Esophagus muscularis mucosa (tissue), 4 donors: ENCODE data around the gene HRCT1. TPM values are rescaled to one million over a fixed set of nuclear protein-coding genes. Genes with fewer than 3 reads are reported as not detected.
"Not testable (repeated sequence)": the region's sequence is repeated elsewhere in the genome, so short reads cannot be mapped to it uniquely, and the experiment has no call there.

Experiments used
- DNase-seq: peaks from one replicate; pipeline ENCODE4 v3.0.0-alpha.2; 2017; ENCODE audit errors: extremely low spot score
- H3K27ac ChIP-seq, 4 donors: fragments of 200-600 bp; sonication (generic); replicated peaks in 1 of 4; 1 replicate in 3 of 4; 2 replicates in 1 of 4; pipeline ENCODE4 v1.5.1; 2016 to 2019; ENCODE audit warnings: mild to moderate bottlenecking in 1 of 4
- H3K27me3 ChIP-seq, 4 donors: fragments of 200-600 bp; sonication (generic); one replicate each; pipeline versions ENCODE4 v1.5.1 to v1.6.0; 2016 to 2019
- H3K36me3 ChIP-seq, 4 donors: fragments of 200-600 bp; sonication (generic); one replicate each; pipeline ENCODE4 v1.5.1; 2016 to 2019
- H3K4me1 ChIP-seq, 4 donors: fragments of 200-600 bp; sonication (generic); one replicate each; pipeline ENCODE4 v1.5.1; 2016 to 2019
- H3K4me3 ChIP-seq, 4 donors: fragments of 200-600 bp; sonication (generic); 1 replicate in 2 of 4; 2 replicates in 2 of 4; pipeline ENCODE4 v1.5.1; 2016 to 2019; ENCODE audit warnings: mild to moderate bottlenecking in 4 of 4, moderate library complexity in 1 of 4
- H3K9me3 ChIP-seq, 4 donors: fragments of 200-600 bp; sonication (generic); 1 replicate in 3 of 4; 2 replicates in 1 of 4; pipeline ENCODE4 v1.5.1; 2016 to 2019
- EP300 ChIP-seq: sonication (generic); formaldehyde crosslinking; IDR thresholded peaks from one replicate; pipeline ENCODE4 v1.6.1; 2017; ENCODE audit warnings: antibody characterized with exemption
- POLR2A ChIP-seq: fragments of 450-650 bp; IDR thresholded peaks from one replicate; pipeline ENCODE4 v1.6.1; 2017; ENCODE audit warnings: antibody characterized with exemption, moderate library complexity, mild to moderate bottlenecking, low read depth
- POLR2AphosphoS5 ChIP-seq, 2 donors: sonication (generic); formaldehyde crosslinking; IDR thresholded peaks; one replicate each; pipeline ENCODE4 v1.6.1; 2017; ENCODE audit warnings: antibody characterized with exemption in 2 of 2
- WGBS: methylation state at CpG from one replicate; pipeline ENCODE4 v1.1.5; 2018; 5-methylcytosine and 5-hydroxymethylcytosine counted together
- intact Hi-C: fragments of 100-400 bp; cut with DNase I; formaldehyde crosslinking; loops from one replicate; pipeline ENCODE4 v1.15.1; 2023
- total RNA-seq, 4 donors: library from RNA; depleted of rRNA; stranded (reverse); fragments of >200 nt; gene quantifications; one replicate each; pipeline versions ENCODE4 v1.1.0 to v1.2.1, GENCODE V29; 2016
- TF ChIP-seq, protein P1 (sequence below), 3 experiments: fragments of 200-600 bp in 2 of 3; fragments of 450-650 bp in 1 of 3; sonication (generic) in 2 of 3; IDR thresholded peaks; one replicate each; pipeline ENCODE4 v1.5.1; 2017 to 2019; ENCODE audit warnings: antibody characterized with exemption in 3 of 3, mild to moderate bottlenecking in 2 of 3, moderate library complexity in 1 of 3

The HRCT1 gene
- total RNA-seq, 4 donors from 2014 or later = 3.7 to 53.0 (median 15.6) TPM

DNA sequence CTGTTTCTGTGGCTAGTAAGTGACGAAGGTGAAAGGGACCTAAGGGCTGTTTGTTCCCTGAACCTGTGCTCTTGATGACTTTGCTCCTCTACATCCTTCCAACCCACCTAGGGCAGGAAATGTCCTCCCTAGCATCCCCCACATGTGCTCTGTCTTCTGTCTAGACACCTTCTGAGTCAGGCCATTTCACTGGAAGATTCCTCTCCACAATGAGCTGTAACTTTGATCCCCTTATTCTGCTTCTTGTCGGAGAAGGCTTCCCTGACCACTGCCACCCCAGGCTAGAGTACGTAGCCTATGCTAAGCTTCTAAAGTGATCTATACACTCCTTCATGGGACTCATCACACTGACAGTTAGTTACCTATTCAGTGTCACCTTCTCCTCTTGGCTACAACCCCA lies 25.0 kb downstream of the HRCT1 start:
- Histone ChIP-seq H3K27me3 (no peaks in the 10 kb centered on the region), H3K27ac (no peak overlapping the region), H3K9me3 (no peaks in the 10 kb centered on the region), H3K4me1 (peaks cover 0 to 8% (median 4%) of the 10 kb centered on the region in 4 donors), H3K4me3 (no peak overlapping the region), H3K36me3 (no peaks in the 10 kb centered on the region)
- TF ChIP-seq EP300 (no peak), POLR2A (no peak), POLR2AphosphoS5 (IDR thresholded peaks at IDR 0.05) (no peak)
- TF ChIP-seq, protein P1, sequence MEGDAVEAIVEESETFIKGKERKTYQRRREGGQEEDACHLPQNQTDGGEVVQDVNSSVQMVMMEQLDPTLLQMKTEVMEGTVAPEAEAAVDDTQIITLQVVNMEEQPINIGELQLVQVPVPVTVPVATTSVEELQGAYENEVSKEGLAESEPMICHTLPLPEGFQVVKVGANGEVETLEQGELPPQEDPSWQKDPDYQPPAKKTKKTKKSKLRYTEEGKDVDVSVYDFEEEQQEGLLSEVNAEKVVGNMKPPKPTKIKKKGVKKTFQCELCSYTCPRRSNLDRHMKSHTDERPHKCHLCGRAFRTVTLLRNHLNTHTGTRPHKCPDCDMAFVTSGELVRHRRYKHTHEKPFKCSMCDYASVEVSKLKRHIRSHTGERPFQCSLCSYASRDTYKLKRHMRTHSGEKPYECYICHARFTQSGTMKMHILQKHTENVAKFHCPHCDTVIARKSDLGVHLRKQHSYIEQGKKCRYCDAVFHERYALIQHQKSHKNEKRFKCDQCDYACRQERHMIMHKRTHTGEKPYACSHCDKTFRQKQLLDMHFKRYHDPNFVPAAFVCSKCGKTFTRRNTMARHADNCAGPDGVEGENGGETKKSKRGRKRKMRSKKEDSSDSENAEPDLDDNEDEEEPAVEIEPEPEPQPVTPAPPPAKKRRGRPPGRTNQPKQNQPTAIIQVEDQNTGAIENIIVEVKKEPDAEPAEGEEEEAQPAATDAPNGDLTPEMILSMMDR (IDR thresholded peaks at IDR 0.05) = no peak
- peak; percentile 60 for DNase-seq
- intact Hi-C loops = no loop called here
- 100% methylated on average over 3 of the region's 3 CpGs for WGBS

DNA sequence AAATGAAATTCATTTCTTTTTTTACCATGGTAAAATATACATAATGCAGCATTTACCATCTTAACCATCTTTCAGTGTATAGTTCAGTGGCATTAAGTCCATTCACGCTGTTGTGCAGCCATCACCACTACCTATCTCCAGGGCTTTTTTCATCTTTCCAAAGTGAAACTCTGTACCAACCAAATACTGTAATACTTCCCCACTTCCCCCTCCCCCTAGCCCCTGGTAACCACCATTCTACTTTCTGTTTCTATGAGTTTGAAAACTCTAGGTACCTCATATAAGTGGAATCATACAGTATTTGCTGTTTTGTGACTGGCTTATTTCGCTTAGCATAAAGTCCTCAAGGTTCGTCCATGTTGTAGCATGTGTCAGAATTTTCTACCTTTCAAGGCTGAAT lies 26.7 kb downstream of the HRCT1 start:
- peaks cover 0 to 17% (median 13%) of the 10 kb centered on the region in 4 donors for H3K4me1 ChIP-seq
- no peak overlapping the region for H3K4me3 ChIP-seq
- 92% methylated on average over 3 of the region's 3 CpGs for WGBS
- DNase-seq = no peak
- TF ChIP-seq, protein P1 (IDR thresholded peaks at IDR 0.05) = no peak
- TF ChIP-seq POLR2A (no peak), POLR2AphosphoS5 (IDR thresholded peaks at IDR 0.05) (no peak), EP300 (no peak)
- no peaks in the 10 kb centered on the region for H3K27me3 ChIP-seq
- no peaks in the 10 kb centered on the region for H3K36me3 ChIP-seq
- H3K27ac ChIP-seq = no peak overlapping the region
- H3K9me3 ChIP-seq = no peaks in the 10 kb centered on the region
- intact Hi-C loops = no loop called here

DNA sequence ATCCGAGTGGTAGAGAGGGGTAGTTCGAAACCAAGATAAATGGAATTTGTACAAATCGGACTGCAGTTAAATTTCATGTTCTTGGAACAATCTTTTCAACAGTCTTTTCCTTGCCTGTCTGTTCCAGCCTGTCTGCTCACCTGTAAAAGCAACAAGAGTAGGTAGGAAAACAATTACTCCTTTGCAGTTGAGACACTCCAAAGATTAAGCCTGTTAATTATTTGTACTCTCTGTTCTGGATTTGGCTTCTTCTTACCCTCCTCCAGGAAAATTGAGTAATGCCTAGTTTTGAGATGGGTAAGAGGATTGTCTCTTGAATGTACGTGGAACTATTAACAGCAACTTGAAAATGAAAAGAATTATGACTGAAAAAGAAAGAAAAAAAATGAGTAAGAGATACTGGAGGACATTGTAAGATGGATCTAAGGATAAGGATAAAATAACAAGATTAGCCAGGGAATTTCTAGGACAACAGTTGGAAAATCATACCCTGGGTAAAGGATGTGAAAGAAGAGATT lies 27.6 kb downstream of the HRCT1 start:
- 83% methylated on average over 4 of the region's 4 CpGs for WGBS
- Histone ChIP-seq H3K9me3 (no peaks in the 10 kb centered on the region), H3K27ac (no peak overlapping the region), H3K27me3 (no peaks in the 10 kb centered on the region), H3K4me3 (no peak overlapping the region), H3K4me1 (peaks cover 0 to 17% (median 13%) of the 10 kb centered on the region in 4 donors), H3K36me3 (no peaks in the 10 kb centered on the region)
- intact Hi-C loops = no loop called here
- TF ChIP-seq POLR2A = no peak
- TF ChIP-seq, protein P1 (IDR thresholded peaks at IDR 0.05) = no peak
- TF ChIP-seq EP300 = no peak
- TF ChIP-seq POLR2AphosphoS5 (IDR thresholded peaks at IDR 0.05) = no peak
- DNase-seq = no peak

DNA sequence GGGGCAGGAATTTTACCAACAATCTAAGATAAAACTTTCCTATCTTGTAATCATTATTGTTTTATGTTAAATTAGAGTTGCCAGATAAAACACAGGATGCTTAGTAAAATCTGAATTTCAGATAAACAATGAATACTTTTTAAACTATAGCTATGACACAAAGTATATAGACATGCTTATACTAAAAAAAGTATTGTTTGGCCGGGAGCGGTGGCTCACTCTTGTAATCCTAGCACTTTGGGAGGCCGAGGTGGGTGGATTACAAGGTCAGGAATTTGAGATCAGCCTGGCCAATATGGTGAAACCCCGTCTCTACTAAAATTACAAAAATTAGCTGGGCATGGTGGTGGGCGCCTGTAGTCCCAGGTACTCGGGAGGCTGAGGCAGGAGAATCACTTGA lies 28.1 kb downstream of the HRCT1 start:
- H3K4me3 ChIP-seq, H3K36me3 ChIP-seq, H3K9me3 ChIP-seq, DNase-seq, intact Hi-C loops, H3K27me3 ChIP-seq, H3K27ac ChIP-seq: not testable (repeated sequence)
- H3K4me1 ChIP-seq = peaks cover 0 to 17% (median 13%) of the 10 kb centered on the region in 4 donors
- 81% methylated on average over 6 of the region's 6 CpGs for WGBS

DNA sequence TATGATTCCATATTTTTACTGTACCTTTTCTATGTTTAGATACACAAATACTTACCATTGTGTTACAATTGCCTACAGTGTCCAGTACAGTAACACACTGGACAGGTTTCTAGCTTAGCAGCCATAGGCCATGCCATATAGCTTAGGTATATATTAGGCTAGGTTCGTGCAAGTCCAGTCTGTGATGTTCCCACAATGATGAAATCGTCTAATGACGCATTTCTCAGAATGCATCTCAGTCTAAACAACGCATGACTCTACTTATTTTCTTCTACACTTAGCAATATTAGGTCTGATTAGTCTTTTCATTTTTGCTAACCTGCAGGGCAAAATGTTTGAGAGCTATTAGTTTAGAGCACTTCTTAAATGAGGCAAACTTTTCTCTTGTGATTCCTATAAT lies 29.3 kb downstream of the HRCT1 start:
- Histone ChIP-seq H3K36me3 (no peaks in the 10 kb centered on the region), H3K9me3 (no peaks in the 10 kb centered on the region), H3K27me3 (no peaks in the 10 kb centered on the region), H3K4me1 (peaks cover 0 to 17% (median 13%) of the 10 kb centered on the region in 4 donors), H3K4me3 (no peak overlapping the region), H3K27ac (no peak overlapping the region)
- intact Hi-C loops = no loop called here
- 96% methylated on average over 4 of the region's 4 CpGs for WGBS
- TF ChIP-seq, protein P1 (IDR thresholded peaks at IDR 0.05) = no peak
- TF ChIP-seq POLR2AphosphoS5 (IDR thresholded peaks at IDR 0.05) (no peak), EP300 (no peak), POLR2A (no peak)
- no peak for DNase-seq
